ENCODE results near the gene ECHS1. TPM values are rescaled to one million over a fixed set of nuclear protein-coding genes. Genes with fewer than 3 reads are reported as not detected.

Gene ECHS1
- total and polyA plus RNA-seq, 2 of the 8 experiments (the other 6 are each of a cell fraction or from before 2014, with no cell fraction given) = 41.7 to 101 TPM

DNA sequence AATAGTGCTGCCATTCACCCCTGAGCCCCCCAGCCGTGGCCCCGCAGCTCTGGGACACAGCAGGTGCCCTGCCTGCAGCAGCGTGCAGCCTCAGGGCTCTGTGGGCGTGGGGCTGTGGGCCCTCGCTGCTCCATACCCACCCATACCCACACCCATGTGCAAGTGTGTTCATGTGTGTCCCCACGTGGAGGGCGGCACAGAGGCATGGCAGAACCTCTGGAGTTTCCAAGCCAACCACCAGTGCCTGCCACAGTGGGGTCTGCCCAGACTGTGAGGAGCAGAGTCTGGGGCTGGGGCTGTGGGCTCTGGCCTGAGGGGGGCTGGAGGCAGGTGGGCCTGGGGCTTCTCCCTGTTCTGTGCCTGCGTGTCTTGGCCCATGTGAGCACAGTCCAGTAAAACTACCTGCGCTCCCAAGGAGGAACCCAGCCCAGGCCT lies 23.6 kb downstream of the ECHS1 start:
- Histone ChIP-seq H3K23ac (ENCODE audit: insufficient read length) (no peak overlapping the region), H3K23me2 (ENCODE audit: low read depth, low read length) (peaks cover 4% of the 10 kb centered on the region; the same call in 1 of the 2 replicates), H3K4me1 (replicated peaks in 1 of 4; ENCODE audit: control insufficient read depth in 3 of 4, insufficient read depth in 4 of 4, low read length in 3 of 4) (peaks cover 0 to 21% (median 2%) of the 10 kb centered on the region in 4 experiments; a peak in 4 of 7 replicates), H2BK15ac (ENCODE audit: low read length) (no peak overlapping the region), H3K56ac (replicated peaks; ENCODE audit: insufficient read length, low read depth, low read length) (no peak overlapping the region), H4K5ac (ENCODE audit: insufficient read length, low read depth, low read length) (no peak overlapping the region), H4K91ac (replicated peaks; ENCODE audit: insufficient read length, low read length) (no peak overlapping the region), H3K9ac (replicated peaks in 1 of 4; ENCODE audit: extremely low read depth in 1 of 4, low read depth in 3 of 4, low read length in 3 of 4) (no peak overlapping the region), H3K9me3 (ENCODE audit: insufficient read depth in 2 of 2, low read depth in 1 of 2, low read length in 1 of 2) (no peaks in the 10 kb centered on the region), H3K4me2 (ENCODE audit: insufficient read depth in 1 of 2, low read depth in 2 of 2, low read length in 2 of 2) (no peak overlapping the region), H3K4me3 (ENCODE audit: extremely low read depth in 1 of 4, insufficient read depth in 2 of 4, low read depth in 3 of 4, low read length in 4 of 4) (no peak overlapping the region), H2BK12ac (ENCODE audit: low read depth, low read length) (no peak overlapping the region), H4K8ac (ENCODE audit: extremely low read depth, insufficient read depth, low read length) (no peak overlapping the region), H2BK120ac (replicated peaks; ENCODE audit: low read depth, low read length) (no peak overlapping the region), H3K79me1 (ENCODE audit: low read depth, low read length) (no peaks in the 10 kb centered on the region), H3K27ac (ENCODE audit: low read depth, low read length) (no peak overlapping the region), H2AK5ac (ENCODE audit: low read depth, low read length) (no peak overlapping the region), H3K27me3 (replicated peaks in 1 of 4; ENCODE audit: control insufficient read depth in 3 of 4, extremely low read depth in 1 of 4, insufficient read depth in 3 of 4, low read length in 3 of 4) (no peaks in the 10 kb centered on the region; a peak in 3 of 7 replicates), H3K18ac (ENCODE audit: extremely low read depth, low read length) (no peak overlapping the region), H3K4ac (replicated peaks; ENCODE audit: insufficient read length, low read depth, low read length) (no peak overlapping the region), H3K36me3 (ENCODE audit: control insufficient read depth in 2 of 4, insufficient read depth in 4 of 4, low read length in 3 of 4) (no peaks in the 10 kb centered on the region; a peak in 1 of 8 replicates), H2AFZ (ENCODE audit: low read length) (no peak overlapping the region), H3K14ac (ENCODE audit: insufficient read length) (no peak overlapping the region), H4K20me1 (replicated peaks in 1 of 2; ENCODE audit: control insufficient read depth in 1 of 2, insufficient read depth in 2 of 2, low read length in 2 of 2) (peaks cover 4 to 12% of the 10 kb centered on the region in 2 experiments), H2BK5ac (ENCODE audit: low read depth, low read length) (no peak overlapping the region), H2BK20ac (ENCODE audit: low read length) (no peak overlapping the region), H3K79me2 (ENCODE audit: control insufficient read depth in 1 of 2, insufficient read depth in 2 of 2, low read length in 2 of 2) (no peaks in the 10 kb centered on the region)
- CTCF ChIA-PET (ENCODE audit: partially characterized antibody) = interaction anchor here (0.7 kb wide), 1 partner anchor 9 kb away, joined by 3 read pairs; no protein-coding TSS in a partner anchor
- 89% methylated on average over 9 of the region's 9 CpGs; no CpG with 5 or more reads in 1 of the 2 experiments for WGBS, 2 experiments (ENCODE audit: extremely low coverage in 1 of 2, insufficient coverage in 1 of 2, insufficient read length in 1 of 2, insufficient replicate concordance in 2 of 2, low coverage in 1 of 2, low lambda C conversion rate in 2 of 2, missing lambda C conversion rate in 1 of 2)
- FAIRE-seq (no peak), DNase-seq (ENCODE audit: low read depth in 1 of 2, low spot score in 2 of 2) (no peak)
- POLR2A ChIA-PET (ENCODE audit: partially characterized antibody) = interaction anchor here (1.1 to 1.3 kb wide), 2 partner anchors 13 to 21 kb away, joined by 3 read pairs; partner anchors contain the start of gene CALY
- TF ChIP-seq RAD21 (IDR thresholded peaks at IDR 0.05 in 1 of 2, conservative IDR thresholded peaks at IDR 0.05 in 1 of 2; ENCODE audit: low read depth in 2 of 2, low read length in 2 of 2) (no peak), CBX8 (IDR thresholded peaks at IDR 0.05; ENCODE audit: borderline replicate concordance, low read depth, low read length) (no peak), JUND (IDR thresholded peaks at IDR 0.05; ENCODE audit: low read length) (no peak), HDAC6 (IDR thresholded peaks at IDR 0.05; ENCODE audit: low read depth, low read length) (no peak), NANOG (IDR thresholded peaks at IDR 0.05; ENCODE audit: insufficient read depth, low read depth, low read length, poor library complexity, severe bottlenecking) (no peak), SP2 (IDR thresholded peaks at IDR 0.05; ENCODE audit: low read length) (no peak), FOSL1 (IDR thresholded peaks at IDR 0.05; ENCODE audit: insufficient read depth, low read depth, low read length) (no peak), SIN3A (conservative IDR thresholded peaks at IDR 0.05 in 1 of 2, IDR thresholded peaks at IDR 0.05 in 1 of 2; ENCODE audit: low read depth in 1 of 2, low read length in 2 of 2) (no peak), ATF2 (IDR thresholded peaks at IDR 0.05; ENCODE audit: low read length) (no peak), SP1 (IDR thresholded peaks at IDR 0.05; ENCODE audit: low read depth, low read length) (no peak), BACH1 (IDR thresholded peaks at IDR 0.05; ENCODE audit: low read length) (no peak)
